Brain microvascular endothelial cell (primary cell): ENCODE data around the gene CUTA.

Experiments
- DNase-seq: peaks from one replicate; pipeline ENCODE4 v3.0.0-alpha.2; 2020
- H3K27ac ChIP-seq: fragments of 250-450 bp; sonication (Bioruptor Pico); 2 replicates; pipeline ENCODE4 v1.5.1; 2020; ENCODE audit warnings: mild to moderate bottlenecking, moderate library complexity
- H3K27me3 ChIP-seq: fragments of 250-450 bp; sonication (Bioruptor Pico); replicated peaks from 2 replicates; pipeline ENCODE4 v1.5.1; 2020; ENCODE audit warnings: mild to moderate bottlenecking
- H3K36me3 ChIP-seq: fragments of 250-450 bp; sonication (Bioruptor Pico); replicated peaks from 2 replicates; pipeline ENCODE4 v1.5.1; 2020; ENCODE audit warnings: mild to moderate bottlenecking
- H3K4me3 ChIP-seq: 2 replicates; pipeline ENCODE4 v1.5.1; 2011; ENCODE audit warnings: low read depth, mild to moderate bottlenecking, control low read depth, low read length, moderate library complexity
- in situ Hi-C: cut with HindIII; loops from 2 replicates; pipeline ENCODE4 v1.10.0; 2017; ENCODE audit warnings: low sequenced_read_pairs, low pct_ligation_motif_present
- TF ChIP-seq, protein P1 (sequence below): IDR thresholded peaks from 2 replicates; pipeline ENCODE4 v1.5.1; 2011; ENCODE audit warnings: low read depth, mild to moderate bottlenecking, moderate library complexity, low read length, control low read depth, inconsistent platforms; ENCODE audit errors: missing control alignments

Gene CUTA

DNA sequence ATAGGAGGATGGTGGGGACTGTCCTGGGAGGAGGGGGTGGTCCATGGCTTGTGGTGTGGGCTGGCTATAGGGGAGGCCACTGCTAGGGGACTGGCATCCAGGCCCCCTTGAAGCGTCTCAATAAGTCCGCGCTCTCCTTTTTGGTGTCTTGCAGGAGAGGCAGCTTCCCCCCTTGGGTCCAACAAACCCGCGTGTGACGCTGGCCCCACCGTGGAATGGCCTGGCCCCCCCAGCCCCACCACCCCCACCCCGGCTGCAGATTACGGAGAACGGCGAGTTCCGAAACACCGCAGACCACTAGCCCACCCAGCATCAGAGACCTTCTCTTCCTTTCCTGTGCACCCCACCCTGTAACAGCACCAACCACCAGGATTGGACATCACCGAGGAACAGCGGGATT lies 33.7 kb upstream of the CUTA start:
- no peak overlapping the region for H3K4me3 ChIP-seq
- H3K27me3 ChIP-seq, result no peaks in the 10 kb centered on the region
- H3K27ac ChIP-seq, result no peak overlapping the region
- H3K36me3 ChIP-seq, result peaks cover 7% of the 10 kb centered on the region
- in situ Hi-C loops, result no loop called here
- TF ChIP-seq, protein P1, sequence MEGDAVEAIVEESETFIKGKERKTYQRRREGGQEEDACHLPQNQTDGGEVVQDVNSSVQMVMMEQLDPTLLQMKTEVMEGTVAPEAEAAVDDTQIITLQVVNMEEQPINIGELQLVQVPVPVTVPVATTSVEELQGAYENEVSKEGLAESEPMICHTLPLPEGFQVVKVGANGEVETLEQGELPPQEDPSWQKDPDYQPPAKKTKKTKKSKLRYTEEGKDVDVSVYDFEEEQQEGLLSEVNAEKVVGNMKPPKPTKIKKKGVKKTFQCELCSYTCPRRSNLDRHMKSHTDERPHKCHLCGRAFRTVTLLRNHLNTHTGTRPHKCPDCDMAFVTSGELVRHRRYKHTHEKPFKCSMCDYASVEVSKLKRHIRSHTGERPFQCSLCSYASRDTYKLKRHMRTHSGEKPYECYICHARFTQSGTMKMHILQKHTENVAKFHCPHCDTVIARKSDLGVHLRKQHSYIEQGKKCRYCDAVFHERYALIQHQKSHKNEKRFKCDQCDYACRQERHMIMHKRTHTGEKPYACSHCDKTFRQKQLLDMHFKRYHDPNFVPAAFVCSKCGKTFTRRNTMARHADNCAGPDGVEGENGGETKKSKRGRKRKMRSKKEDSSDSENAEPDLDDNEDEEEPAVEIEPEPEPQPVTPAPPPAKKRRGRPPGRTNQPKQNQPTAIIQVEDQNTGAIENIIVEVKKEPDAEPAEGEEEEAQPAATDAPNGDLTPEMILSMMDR, result no peak
- no peak for DNase-seq

DNA sequence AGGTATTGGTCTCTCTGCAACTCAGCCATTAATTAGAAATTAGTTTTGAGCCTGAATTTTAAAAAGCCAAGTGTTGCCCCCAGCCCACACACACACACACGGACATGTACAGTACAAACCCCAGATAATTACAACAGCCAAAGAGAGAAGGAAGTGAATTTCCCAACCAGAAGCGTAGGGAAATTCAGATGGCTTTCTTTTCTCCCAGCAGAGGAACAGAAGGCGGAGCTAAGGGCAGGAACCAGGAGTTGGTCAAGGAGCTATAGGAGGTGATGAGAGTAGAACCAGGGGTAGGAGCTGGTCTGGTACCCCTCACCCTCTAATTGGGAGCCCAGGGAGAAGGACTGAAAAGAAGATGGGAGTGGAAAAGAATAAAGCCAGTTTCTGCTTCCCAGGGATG lies 32.5 kb upstream of the CUTA start:
- no peak for DNase-seq
- in situ Hi-C loops, result no loop called here
- peaks cover 3% of the 10 kb centered on the region for H3K36me3 ChIP-seq
- H3K27me3 ChIP-seq, result no peaks in the 10 kb centered on the region
- no peak overlapping the region for H3K27ac ChIP-seq
- H3K4me3 ChIP-seq, result no peak overlapping the region
- TF ChIP-seq, protein P1, result no peak

DNA sequence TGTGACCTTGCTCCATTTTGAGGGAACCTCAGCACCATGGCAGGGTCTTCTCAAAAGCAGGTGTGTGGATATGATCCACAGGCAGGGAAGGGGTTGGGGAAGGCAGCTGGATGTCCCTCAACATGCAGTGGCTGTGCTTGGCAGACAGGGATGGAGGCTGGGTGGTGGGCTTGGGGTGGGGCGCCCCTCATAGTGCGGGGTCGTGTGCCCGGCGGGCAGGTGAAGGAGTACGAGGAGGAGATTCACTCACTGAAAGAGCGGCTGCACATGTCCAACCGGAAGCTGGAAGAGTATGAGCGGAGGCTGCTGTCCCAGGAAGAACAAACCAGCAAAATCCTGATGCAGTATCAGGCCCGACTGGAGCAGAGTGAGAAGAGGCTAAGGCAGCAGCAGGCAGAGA lies 28.4 kb upstream of the CUTA start:
- TF ChIP-seq, protein P1, result no peak
- DNase-seq, result no peak
- no peak overlapping the region for H3K27ac ChIP-seq
- no peaks in the 10 kb centered on the region for H3K27me3 ChIP-seq
- in situ Hi-C loops, result no loop called here
- peaks cover 15% of the 10 kb centered on the region for H3K36me3 ChIP-seq
- no peak overlapping the region for H3K4me3 ChIP-seq

DNA sequence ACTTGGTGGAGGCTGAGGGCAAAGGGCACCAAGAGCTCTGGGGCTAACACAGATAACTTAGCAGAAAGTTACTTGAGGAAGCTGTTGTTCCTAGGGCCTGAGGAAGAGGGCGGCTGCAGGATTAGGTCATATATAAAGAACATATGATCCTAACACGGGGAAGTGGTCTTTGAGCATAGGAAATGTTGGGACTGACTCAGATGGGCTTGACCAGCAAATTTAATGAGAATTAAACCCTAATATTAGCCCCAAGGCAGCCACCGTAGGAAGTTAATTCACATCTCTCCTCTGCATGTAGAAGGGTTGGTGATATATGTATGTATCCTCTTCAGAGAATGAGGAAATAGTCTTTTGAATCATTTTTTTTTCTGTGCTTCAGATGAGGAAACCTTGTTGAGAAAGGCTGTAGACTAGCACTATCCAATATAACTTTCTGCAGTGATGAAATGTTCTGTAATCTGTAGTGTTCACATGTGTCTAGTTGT lies 27.3 kb upstream of the CUTA start:
- TF ChIP-seq, protein P1, result no peak
- no peaks in the 10 kb centered on the region for H3K27me3 ChIP-seq
- no peak overlapping the region for H3K27ac ChIP-seq
- no peak overlapping the region for H3K4me3 ChIP-seq
- peaks cover 22% of the 10 kb centered on the region for H3K36me3 ChIP-seq
- DNase-seq, result no peak
- in situ Hi-C loops, result no loop called here

DNA sequence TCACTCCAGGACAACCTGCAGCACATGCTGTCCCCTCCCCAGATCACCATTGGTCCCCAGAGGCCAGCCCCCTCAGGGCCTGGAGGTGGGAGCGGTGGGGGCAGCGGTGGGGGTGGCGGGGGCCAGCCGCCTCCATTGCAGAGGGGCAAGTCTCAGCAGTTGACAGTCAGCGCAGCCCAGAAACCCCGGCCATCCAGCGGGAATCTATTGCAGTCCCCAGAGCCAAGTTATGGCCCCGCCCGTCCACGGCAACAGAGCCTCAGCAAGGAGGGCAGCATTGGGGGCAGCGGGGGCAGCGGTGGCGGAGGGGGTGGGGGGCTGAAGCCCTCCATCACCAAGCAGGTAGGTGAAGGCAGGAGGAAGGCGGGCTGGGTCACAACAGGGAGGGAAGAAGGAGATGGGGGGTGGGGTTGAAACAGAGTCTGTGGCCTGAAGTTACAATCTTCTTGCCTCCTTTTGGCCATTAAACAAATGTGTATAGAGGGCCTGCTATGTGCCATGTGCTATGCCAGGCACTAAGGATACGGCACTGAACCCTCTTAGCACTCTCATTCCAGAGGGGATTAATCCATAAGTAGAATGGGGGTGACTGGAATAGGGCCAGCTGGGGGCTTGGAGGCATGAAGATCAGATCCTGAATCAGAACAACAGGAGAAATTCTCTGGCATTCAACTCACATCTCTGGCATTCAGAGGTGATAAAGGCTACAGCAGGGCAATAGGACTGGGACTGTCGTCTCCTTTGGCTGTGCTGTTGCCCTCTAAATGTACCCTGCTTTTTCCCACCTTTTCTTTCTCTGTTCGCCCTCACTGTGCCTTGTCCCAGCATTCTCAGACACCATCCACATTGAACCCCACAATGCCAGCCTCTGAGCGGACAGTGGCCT lies 26.0 kb upstream of the CUTA start:
- in situ Hi-C loops, result no loop called here
- Histone ChIP-seq H3K36me3 (peaks cover 22% of the 10 kb centered on the region), H3K27me3 (no peaks in the 10 kb centered on the region), H3K27ac (no peak overlapping the region), H3K4me3 (no peak overlapping the region)
- TF ChIP-seq, protein P1, result no peak
- no peak for DNase-seq
